ENCODE results near the gene ASB2. TPM values are rescaled to one million over a fixed set of nuclear protein-coding genes. Genes with fewer than 3 reads are reported as not detected.

ASB2 gene
- polyA plus RNA-seq, 3 donors: 0.25 to 2.5 (median 1.4) TPM

- Mint-ChIP-seq H3K27me3 (ENCODE audit: low read depth in 3 of 3) (peaks cover 0 to 6% (median 2%) of the 10 kb centered on the region in 3 donors), H3K9me3 (no peaks in the 10 kb centered on the region), H3K27ac (peak overlapping the region in 1 of 7 donors; percentile 21), H3K4me3 (no peak overlapping the region), H3K36me3 (peaks cover 11 to 47% of the 10 kb centered on the region in 2 donors), H3K4me1 (peaks cover 10% of the 10 kb centered on the region)
- no peak for DNase-seq
- Histone ChIP-seq H2AFZ (ENCODE audit: insufficient read depth, low read depth, low read length, poor library complexity, severe bottlenecking) (no peak overlapping the region), H3K27me3 (ENCODE audit: control insufficient read depth in 2 of 2, insufficient read depth in 2 of 2, low read length in 2 of 2) (no peaks in the 10 kb centered on the region), H3K27ac (ENCODE audit: low read depth in 1 of 2, low read length in 2 of 2) (no peak overlapping the region), H3K4me3 (replicated peaks in 1 of 3; ENCODE audit: low read depth in 2 of 3, low read length in 3 of 3) (no peak overlapping the region), H4K20me1 (ENCODE audit: insufficient read depth, low read length) (no peaks in the 10 kb centered on the region), H3K4me1 (ENCODE audit: control insufficient read depth in 1 of 2, insufficient read depth in 2 of 2, low read length in 2 of 2) (peaks cover 8 to 9% of the 10 kb centered on the region in 2 donors), H3K4me2 (replicated peaks; ENCODE audit: extremely low read depth, low read length, poor library complexity, severe bottlenecking) (no peak overlapping the region), H3K9ac (ENCODE audit: insufficient read depth, low read length, poor library complexity, severe bottlenecking) (no peak overlapping the region), H3K9me3 (replicated peaks in 1 of 2; ENCODE audit: control insufficient read depth in 1 of 2, insufficient read depth in 1 of 2, low read length in 2 of 2) (no peaks in the 10 kb centered on the region), H3K79me2 (ENCODE audit: insufficient read depth, low read length) (no peaks in the 10 kb centered on the region), H3K36me3 (replicated peaks in 1 of 2; ENCODE audit: control insufficient read depth in 1 of 2, insufficient read depth in 2 of 2, low read length in 2 of 2) (no peaks in the 10 kb centered on the region)
- no peak for TF ChIP-seq CTCF (IDR thresholded peaks at IDR 0.05)
- 89% methylated on average over 9 of the region's 16 CpGs for WGBS (ENCODE audit: insufficient coverage)
- intact Hi-C loops (cut with micrococcal nuclease): no loop called here
These were observed 31.9 kb downstream of the ASB2 start for GRCh38 chr14:93944348-93945069.

- Mint-ChIP-seq H3K4me1 (peaks cover 12% of the 10 kb centered on the region), H3K27ac (no peak overlapping the region), H3K4me3 (no peak overlapping the region), H3K9me3 (peaks cover 0 to 3% (median 0%) of the 10 kb centered on the region in 7 donors), H3K36me3 (peaks cover 11 to 45% of the 10 kb centered on the region in 2 donors), H3K27me3 (ENCODE audit: low read depth in 3 of 3) (peaks cover 6 to 8% (median 6%) of the 10 kb centered on the region in 3 donors)
- Histone ChIP-seq H3K9ac (ENCODE audit: insufficient read depth, low read length, poor library complexity, severe bottlenecking) (no peak overlapping the region), H3K27ac (ENCODE audit: low read depth in 1 of 2, low read length in 2 of 2) (no peak overlapping the region), H3K79me2 (ENCODE audit: insufficient read depth, low read length) (no peaks in the 10 kb centered on the region), H3K4me2 (replicated peaks; ENCODE audit: extremely low read depth, low read length, poor library complexity, severe bottlenecking) (no peak overlapping the region), H3K27me3 (ENCODE audit: control insufficient read depth in 2 of 2, insufficient read depth in 2 of 2, low read length in 2 of 2) (peaks cover 0 to 4% of the 10 kb centered on the region in 2 donors), H3K36me3 (replicated peaks in 1 of 2; ENCODE audit: control insufficient read depth in 1 of 2, insufficient read depth in 2 of 2, low read length in 2 of 2) (no peaks in the 10 kb centered on the region), H3K9me3 (replicated peaks in 1 of 2; ENCODE audit: control insufficient read depth in 1 of 2, insufficient read depth in 1 of 2, low read length in 2 of 2) (no peaks in the 10 kb centered on the region), H4K20me1 (ENCODE audit: insufficient read depth, low read length) (no peaks in the 10 kb centered on the region), H3K4me3 (replicated peaks in 1 of 3; ENCODE audit: low read depth in 2 of 3, low read length in 3 of 3) (no peak overlapping the region), H3K4me1 (ENCODE audit: control insufficient read depth in 1 of 2, insufficient read depth in 2 of 2, low read length in 2 of 2) (peaks cover 12 to 15% of the 10 kb centered on the region in 2 donors), H2AFZ (ENCODE audit: insufficient read depth, low read depth, low read length, poor library complexity, severe bottlenecking) (no peak overlapping the region)
- intact Hi-C loops (cut with micrococcal nuclease): no loop called here
- TF ChIP-seq CTCF (IDR thresholded peaks at IDR 0.05): no peak
- 88% methylated on average over 9 of the region's 9 CpGs for WGBS (ENCODE audit: insufficient coverage)
- DNase-seq: no peak
These were observed 32.4 kb downstream of the ASB2 start for GRCh38 chr14:93943930-93944329.
